ENCODE data around the gene SORCS2.

The SORCS2 gene

GRCh38 chr4:7342223-7343080 lies 150.1 kb downstream of the SORCS2 start:
- TF ChIP-seq GATA3 (IDR thresholded peaks at IDR 0.05; ENCODE audit: low read depth, low read length) (no peak), GATA2 (IDR thresholded peaks at IDR 0.05; ENCODE audit: low read depth, low read length) (no peak)

GRCh38 chr4:7343081-7343655 lies 150.8 kb downstream of the SORCS2 start:
- TF ChIP-seq GATA2 (IDR thresholded peaks at IDR 0.05; ENCODE audit: low read depth, low read length) = no peak
- no peak for TF ChIP-seq GATA3 (IDR thresholded peaks at IDR 0.05; ENCODE audit: low read depth, low read length)

GRCh38 chr4:7343950-7344349 lies 151.6 kb downstream of the SORCS2 start:
- TF ChIP-seq GATA3 (IDR thresholded peaks at IDR 0.05; ENCODE audit: low read depth, low read length) (no peak), GATA2 (IDR thresholded peaks at IDR 0.05; ENCODE audit: low read depth, low read length) (no peak)

GRCh38 chr4:7344636-7345155 lies 152.4 kb downstream of the SORCS2 start:
- TF ChIP-seq GATA3 (IDR thresholded peaks at IDR 0.05; ENCODE audit: low read depth, low read length) (no peak), GATA2 (IDR thresholded peaks at IDR 0.05; ENCODE audit: low read depth, low read length) (no peak)

- TF ChIP-seq GATA2 (IDR thresholded peaks at IDR 0.05; ENCODE audit: low read depth, low read length) (no peak), GATA3 (IDR thresholded peaks at IDR 0.05; ENCODE audit: low read depth, low read length) (no peak)
These were observed 155.6 kb downstream of the SORCS2 start for GRCh38 chr4:7347981-7348380.

GRCh38 chr4:7348946-7349900 lies 156.9 kb downstream of the SORCS2 start:
- TF ChIP-seq GATA2 (IDR thresholded peaks at IDR 0.05; ENCODE audit: low read depth, low read length) = no peak
- no peak for TF ChIP-seq GATA3 (IDR thresholded peaks at IDR 0.05; ENCODE audit: low read depth, low read length)

- TF ChIP-seq GATA3 (IDR thresholded peaks at IDR 0.05; ENCODE audit: low read depth, low read length) (no peak), GATA2 (IDR thresholded peaks at IDR 0.05; ENCODE audit: low read depth, low read length) (no peak)
These were observed 158.1 kb downstream of the SORCS2 start for GRCh38 chr4:7350396-7350795.

GRCh38 chr4:7351014-7351413 lies 158.7 kb downstream of the SORCS2 start:
- TF ChIP-seq GATA2 (IDR thresholded peaks at IDR 0.05; ENCODE audit: low read depth, low read length) (no peak), GATA3 (IDR thresholded peaks at IDR 0.05; ENCODE audit: low read depth, low read length) (no peak)

- no peak for TF ChIP-seq GATA3 (IDR thresholded peaks at IDR 0.05; ENCODE audit: low read depth, low read length)
- TF ChIP-seq GATA2 (IDR thresholded peaks at IDR 0.05; ENCODE audit: low read depth, low read length) = no peak
These were observed 160.1 kb downstream of the SORCS2 start for GRCh38 chr4:7352486-7352885.

- TF ChIP-seq GATA2 (IDR thresholded peaks at IDR 0.05; ENCODE audit: low read depth, low read length) (no peak), GATA3 (IDR thresholded peaks at IDR 0.05; ENCODE audit: low read depth, low read length) (no peak)
These were observed 160.9 kb downstream of the SORCS2 start for GRCh38 chr4:7353046-7353790.

- no peak for TF ChIP-seq GATA3 (IDR thresholded peaks at IDR 0.05; ENCODE audit: low read depth, low read length)
- TF ChIP-seq GATA2 (IDR thresholded peaks at IDR 0.05; ENCODE audit: low read depth, low read length) = no peak
These were observed 161.7 kb downstream of the SORCS2 start for GRCh38 chr4:7353846-7354610.

- TF ChIP-seq GATA2 (IDR thresholded peaks at IDR 0.05; ENCODE audit: low read depth, low read length) (no peak), GATA3 (IDR thresholded peaks at IDR 0.05; ENCODE audit: low read depth, low read length) (no peak)
These were observed 162.6 kb downstream of the SORCS2 start for GRCh38 chr4:7354927-7355326.

- no peak for TF ChIP-seq GATA3 (IDR thresholded peaks at IDR 0.05; ENCODE audit: low read depth, low read length)
- no peak for TF ChIP-seq GATA2 (IDR thresholded peaks at IDR 0.05; ENCODE audit: low read depth, low read length)
These were observed 163.5 kb downstream of the SORCS2 start for GRCh38 chr4:7355795-7356194.

Data from SH-SY5Y (cell line).